Right lobe of liver (tissue), 4 donors: ENCODE data around the gene FAM83F.

ENCODE experiments used
- CTCF ChIP-seq, 4 donors: fragments of 200-600 bp in 3 of 4; fragments of 450-650 bp in 1 of 4; IDR thresholded peaks; one replicate each; pipeline versions ENCODE4 v1.5.1 to v1.8.0; 2016 to 2022; ENCODE audit warnings: antibody characterized with exemption in 4 of 4, mild to moderate bottlenecking in 2 of 4
- POLR2A ChIP-seq: fragments of 450-650 bp; IDR thresholded peaks from one replicate; pipeline ENCODE4 v1.6.1; 2017; ENCODE audit warnings: antibody characterized with exemption, mild to moderate bottlenecking
- donor health status: DM: no; HTN: no; CAD: no.
- donor health status: DM: no; HTN: no; CAD: no.
- donor health status: DM: no; HTN: yes; CAD: no.

- TF ChIP-seq CTCF (IDR thresholded peaks at IDR 0.05) (no peak), POLR2A (no peak)
Observed at GRCh38 chr22:39984006-39984405, 10.7 kb upstream of the FAM83F start.
